Hippocampal formation (tissue), 2 donors: ENCODE results near the gene ZNF496.
A peak's percentile ranks its signal among the peaks of the same experiment; 100 is the strongest.
"Not testable (repeated sequence)": the region's sequence is repeated elsewhere in the genome, so short reads cannot be mapped to it uniquely, and the experiment has no call there.

Source experiments
- DNase-seq, 2 donors: peaks; one replicate each; lab custom pipeline; 2025; lab: John Stamatoyannopoulos, UW

Gene ZNF496

DNA sequence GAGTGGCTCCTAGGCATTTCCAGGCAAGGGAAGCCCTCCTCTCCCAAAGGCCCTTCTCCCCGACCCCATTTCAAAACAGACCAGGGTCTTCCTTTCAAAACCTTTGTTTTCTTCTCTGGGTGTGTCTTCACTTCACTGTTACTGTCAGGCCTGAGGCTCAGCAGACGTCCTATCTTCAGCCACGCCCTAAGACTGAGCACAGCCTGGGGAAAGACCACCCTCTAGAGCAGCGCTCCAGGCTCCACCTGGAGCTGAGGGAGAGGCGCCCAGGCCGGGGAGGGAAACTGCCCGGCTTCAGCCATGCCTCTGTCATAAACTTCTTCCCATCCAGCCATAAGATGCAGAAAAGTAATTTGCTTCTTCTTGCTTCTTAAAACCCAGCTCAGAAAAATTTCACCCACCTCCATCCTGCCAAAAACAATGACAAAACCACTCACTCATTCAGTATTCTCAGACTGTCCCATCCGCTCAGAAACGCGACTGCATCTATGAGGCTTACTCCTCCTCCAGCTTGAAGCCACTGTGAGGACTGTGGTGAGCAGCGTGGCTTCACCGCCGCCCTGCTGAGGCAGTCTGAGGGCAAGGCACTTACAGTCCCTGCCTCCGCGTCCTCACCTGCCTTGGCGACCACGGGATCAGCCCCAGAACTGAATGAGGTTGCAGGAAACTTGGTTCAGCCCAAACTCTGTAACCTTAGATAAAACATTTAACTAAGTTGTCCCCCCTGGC is 39.7 kb downstream of the ZNF496 start:
- DNase-seq = no peak

DNA sequence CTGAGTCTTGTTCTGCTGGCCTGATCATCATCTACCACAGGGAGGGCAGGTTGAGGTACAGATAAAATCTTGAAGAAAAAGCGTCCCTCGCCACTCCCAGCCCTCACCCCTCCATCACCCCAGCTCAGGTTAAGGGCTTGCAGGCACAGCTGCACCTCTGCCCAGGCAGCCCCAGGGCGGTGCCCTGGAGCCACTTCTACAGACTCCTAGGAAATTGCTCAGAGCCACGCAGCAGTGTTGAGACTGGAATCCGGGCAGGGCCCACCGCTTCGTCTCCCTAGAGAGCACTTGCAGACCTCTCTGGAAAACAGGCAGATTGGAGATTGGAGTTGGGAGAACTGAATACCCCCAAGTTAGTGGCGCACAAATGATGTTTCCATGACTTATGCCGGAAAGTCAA is 40.5 kb downstream of the ZNF496 start:
- DNase-seq = no peak

DNA sequence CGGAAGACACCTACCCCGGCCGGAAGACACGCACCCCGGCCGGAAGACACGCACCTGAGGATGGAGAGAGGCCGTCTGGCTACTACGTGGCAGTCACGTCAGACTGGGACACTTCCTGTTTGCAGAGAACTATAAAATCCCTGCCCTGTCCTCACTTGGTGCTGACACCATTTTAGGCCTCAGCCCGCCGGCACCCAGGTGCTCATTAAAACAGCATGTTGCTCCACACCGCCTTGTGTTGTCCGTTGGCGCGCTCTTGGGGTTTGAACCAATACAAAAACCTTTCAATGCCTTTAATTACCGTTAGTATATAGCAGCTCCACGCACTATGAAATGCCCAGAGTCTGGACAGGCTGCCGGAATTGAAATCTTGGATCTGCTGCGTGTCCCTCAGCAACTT is 41.1 kb downstream of the ZNF496 start:
- DNase-seq = no peak

DNA sequence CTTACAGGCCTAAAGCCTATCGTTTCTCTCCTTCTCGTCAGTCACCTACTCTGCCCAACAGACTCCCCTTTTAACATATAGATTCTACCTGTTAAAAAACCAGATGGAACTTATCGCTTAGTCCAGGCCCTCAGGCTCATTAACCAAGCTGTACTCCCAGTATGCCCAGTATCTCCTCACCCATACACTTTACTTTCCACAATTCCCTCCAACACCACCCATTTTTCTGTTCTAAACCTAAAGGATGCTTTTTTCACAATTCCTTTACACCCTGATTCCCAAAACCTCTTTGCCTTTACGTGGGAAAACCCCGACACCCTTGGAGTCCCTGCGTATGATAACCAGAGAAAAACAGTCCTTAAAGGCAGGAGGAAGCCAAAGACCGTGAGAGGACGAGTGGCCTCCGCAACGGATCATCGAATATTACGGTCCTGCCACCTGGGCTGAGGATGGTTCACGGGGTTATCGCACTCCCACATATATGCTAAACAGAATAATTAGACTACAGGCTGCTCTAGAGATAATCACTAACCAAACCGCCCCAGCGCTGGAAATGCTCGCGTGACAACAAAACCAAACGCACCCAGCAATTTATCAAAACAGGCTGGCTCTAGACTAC is 42.3 kb downstream of the ZNF496 start:
- not testable (repeated sequence) for DNase-seq

DNA sequence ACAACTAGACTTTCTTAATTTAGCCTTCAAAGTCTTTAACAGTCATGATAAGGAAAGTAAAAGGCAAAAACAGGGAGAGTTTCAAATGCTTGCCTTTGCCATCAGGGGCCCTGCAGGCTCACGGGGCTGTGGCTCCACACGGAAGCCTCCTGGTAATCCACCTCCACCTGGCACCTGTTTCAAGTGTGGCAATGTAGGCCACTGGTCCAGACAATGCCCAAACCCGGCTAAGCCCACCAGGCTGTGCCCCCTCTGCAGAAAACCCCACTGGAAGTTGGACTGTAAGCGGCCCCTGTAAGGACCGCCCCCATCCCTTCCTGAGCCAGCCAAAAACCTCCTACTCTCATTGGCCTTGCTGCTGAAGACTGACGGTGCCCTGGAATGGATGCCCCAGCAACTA is 43.3 kb downstream of the ZNF496 start:
- DNase-seq = no peak

DNA sequence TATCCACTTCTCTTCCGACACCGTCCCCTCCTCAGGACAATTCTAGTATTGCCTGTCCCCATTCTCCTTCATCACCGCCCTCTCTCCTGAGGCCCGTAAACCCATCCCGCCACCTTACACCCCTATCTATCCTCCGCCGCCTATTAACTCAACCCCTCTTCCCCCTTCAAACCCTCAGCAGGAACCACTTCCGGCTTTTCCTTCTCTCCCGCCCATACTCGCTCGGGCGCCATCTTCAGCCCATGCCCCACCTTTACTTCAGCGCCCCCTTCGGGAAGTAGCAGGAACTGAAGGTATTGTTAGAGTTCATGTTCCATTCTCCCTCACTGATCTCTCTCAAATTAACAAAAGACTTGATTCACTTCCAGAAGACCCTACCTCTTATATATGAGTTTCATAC is 44.2 kb downstream of the ZNF496 start:
- no peak for DNase-seq

DNA sequence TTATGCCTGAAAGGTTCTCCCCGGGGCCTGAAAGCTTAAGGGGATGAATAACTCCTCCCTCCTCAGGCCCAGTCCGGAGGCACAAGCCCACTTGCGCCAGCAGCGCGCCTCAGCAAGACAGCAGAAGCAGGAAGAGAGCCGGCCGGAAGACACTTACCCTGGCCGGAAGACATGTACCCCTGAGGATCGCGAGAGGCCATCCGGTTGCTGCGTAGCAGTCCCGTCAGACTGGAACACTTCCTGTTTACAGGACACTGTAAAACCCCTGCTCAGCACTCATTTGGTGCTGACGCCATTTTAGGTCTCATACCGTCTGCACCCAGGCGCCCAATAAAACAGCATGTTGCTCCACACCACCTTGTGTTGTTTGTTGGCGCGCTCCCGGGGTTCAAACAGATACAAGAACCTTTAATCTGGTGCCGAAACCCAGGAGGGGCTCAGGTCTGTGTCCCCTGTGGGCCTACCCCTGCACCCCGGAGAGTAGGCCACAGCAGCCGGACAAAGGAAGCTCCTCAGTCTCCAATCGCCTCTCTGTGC is 45.5 kb downstream of the ZNF496 start:
- DNase-seq = no peak

DNA sequence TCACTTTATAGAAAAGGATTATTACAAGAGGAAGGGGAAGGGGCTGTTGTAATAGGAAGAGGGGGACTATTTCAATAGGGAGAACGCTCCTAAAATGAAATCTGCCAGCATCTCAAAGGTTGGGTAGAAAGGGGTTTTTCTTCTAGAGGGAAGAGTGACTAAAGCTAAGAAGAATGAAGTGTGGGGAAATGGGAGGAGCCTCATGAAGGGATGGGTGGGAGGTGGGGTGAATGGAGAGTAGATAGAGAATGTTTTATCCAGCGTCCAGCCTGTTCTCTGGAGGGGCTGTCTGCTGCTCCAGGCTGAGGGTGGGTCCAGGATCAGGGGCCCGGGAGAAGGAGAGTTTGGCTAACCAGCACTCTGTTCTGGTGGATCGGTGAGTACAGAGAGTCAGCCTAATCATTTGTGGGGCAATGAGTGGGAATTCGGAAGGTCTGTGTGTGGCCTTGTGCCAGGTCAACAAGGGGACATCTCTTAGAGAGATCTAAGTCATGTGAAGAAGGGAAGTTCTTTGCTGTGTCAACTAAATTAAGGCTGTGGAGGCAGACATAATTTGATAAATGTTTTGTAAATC is 50.6 kb downstream of the ZNF496 start:
- no peak for DNase-seq

DNA sequence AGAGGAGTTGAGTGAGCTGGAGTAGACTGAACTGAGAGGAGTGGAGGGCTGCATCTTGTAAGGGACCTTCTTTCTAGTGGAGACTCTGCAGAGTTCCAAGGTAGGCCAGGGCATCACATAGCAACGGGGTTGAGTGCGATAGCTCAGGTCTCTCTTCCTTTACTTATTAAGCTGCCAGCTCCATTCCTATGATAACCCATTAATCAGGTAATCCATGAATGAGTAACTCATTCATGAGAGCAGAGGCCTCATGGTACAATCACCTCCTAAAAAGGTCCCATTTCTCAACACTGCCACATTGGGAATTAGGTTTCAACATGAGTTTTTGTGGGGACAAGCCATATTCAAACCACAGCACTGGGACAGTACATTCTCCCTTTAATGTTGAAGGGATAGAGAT is 54.5 kb downstream of the ZNF496 start:
- DNase-seq = no peak

DNA sequence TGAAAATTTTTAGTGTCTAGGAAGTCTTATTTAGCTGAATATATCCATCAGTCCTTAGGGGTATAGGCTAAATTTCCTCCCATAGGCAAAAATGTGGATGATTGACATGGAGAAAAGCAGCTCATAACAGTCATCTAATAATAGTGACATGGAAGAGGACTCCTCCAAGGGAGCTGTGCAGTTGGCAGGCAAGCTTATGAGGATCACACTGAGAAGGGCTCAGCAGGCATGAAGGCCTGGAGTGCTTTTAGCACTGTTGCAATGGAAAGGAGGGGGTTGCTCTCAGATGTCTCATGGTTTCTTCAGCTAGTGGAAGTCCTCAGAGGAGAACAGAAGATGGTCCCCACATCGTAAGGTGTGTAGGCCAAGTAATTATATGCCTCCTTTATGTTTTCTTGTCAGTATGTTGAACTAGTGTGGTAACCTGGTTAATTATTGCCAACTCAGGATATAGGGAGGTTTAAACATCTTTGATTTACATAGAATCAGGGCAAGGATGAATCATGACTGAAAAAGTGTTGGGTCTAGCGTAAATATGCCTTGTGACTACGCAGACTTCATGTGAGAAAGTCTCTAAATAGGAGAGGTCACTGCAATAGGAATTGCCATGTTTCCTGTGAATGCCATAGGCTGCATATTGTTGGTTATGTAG is 56.9 kb downstream of the ZNF496 start:
- DNase-seq = no peak

DNA sequence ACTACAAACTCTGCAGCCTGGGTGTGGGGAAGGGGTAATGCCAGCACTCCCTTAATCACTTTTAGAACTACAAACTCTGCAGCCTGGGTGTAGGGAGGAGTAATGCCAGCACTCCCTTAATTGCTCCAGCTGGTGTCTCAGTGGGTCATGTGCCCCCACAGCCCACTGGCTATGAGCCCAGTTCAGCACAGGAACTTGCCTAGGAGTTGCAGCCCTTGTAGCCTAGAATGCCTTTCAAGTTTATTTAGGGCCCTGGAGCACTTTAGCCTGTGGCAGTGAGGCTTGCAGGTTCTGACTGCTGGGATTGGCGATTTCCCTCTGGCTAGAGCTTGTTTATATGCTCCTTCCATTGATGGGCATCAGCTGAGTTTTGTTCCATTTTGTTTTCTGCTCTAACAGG is 58.7 kb downstream of the ZNF496 start:
- DNase-seq = peak; percentile 24 to 36

DNA sequence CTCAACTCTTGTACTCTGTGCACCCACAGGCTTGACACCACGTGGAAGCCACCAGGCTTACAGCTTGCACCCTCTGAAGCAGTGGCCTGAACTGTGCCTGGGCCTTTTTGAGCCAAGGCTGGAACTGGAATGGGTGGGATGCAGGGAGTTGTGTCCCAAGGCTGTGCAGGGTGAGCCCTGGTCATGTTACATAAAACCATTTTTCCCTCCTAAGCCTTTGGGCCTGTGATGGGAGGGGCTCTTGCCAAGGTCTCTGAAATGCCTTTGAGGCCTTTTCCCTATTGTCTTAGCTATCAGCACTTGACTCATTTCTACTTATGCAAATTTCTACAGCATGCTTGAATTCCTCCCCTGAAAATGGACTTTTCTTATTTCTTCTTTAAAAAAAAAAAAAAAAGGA is 61.7 kb downstream of the ZNF496 start:
- no peak for DNase-seq

DNA sequence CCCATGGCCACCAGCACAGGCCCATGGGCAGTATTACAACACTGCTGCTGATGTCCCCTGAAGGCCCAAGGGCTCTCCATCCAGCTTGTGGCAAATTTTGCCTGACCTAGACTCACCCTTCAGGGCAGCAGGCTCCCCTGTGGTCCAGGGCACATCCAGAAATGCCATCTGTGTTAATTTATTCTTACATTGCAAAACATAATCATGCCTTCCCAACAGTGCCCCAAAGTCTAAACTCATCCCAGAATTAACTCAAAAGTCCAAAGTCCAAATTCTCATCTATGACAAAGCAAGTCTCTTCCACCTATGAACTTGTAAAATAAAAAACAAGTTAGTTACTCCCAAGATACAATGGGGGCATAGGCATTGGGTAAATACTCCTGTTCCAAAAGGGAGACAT is 62.5 kb downstream of the ZNF496 start:
- DNase-seq = no peak

DNA sequence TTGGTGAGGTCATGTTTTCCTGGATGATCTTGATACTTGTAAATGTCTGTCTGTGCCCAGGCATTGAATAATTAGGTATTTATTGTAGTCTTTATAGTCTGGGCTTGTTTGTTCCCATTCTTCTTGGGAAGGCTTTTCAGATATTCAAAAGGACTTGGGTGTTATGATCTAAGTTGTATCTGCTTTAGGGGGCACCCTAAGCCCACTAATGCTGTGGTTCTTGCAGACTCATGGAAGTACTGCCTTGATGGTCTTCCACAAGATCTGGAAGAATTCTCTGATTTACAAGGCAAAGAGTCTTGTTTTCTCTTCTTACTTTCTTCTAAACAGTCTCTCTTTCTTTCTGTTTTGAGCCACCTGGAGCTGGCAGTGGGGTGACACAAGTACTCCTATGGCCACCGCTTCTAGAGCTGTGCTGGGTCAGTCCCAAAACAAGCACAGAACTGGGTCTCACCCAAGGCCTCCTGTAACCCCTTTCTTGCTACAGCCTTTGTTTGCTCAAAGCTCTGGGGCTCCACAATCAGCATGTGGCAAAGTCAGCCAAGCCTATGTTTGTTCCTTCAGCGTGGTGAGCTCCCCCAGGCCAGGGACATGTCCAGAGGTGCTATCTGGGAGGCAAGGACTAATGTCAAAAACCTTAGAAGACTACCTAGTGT is 63.1 kb downstream of the ZNF496 start:
- DNase-seq = no peak

DNA sequence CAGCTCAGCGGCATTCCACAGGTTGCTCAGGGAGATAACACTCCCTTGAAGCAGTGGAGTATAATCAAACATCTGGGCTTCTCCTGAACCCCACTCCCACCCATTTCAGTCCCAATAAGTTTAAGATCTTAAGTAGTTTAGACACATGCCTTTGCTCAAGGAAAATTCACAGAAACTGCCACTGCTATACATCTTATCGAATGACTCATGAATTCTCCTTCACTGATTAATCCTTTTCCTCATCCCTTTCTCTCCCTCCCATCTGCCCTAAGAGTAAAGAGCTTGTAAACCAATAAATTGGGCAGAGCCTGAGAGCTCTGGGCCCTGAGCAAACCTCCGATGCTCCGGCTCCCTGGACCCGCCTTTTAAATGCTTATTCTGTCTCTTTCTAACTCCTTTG is 65.6 kb downstream of the ZNF496 start:
- no peak for DNase-seq

DNA sequence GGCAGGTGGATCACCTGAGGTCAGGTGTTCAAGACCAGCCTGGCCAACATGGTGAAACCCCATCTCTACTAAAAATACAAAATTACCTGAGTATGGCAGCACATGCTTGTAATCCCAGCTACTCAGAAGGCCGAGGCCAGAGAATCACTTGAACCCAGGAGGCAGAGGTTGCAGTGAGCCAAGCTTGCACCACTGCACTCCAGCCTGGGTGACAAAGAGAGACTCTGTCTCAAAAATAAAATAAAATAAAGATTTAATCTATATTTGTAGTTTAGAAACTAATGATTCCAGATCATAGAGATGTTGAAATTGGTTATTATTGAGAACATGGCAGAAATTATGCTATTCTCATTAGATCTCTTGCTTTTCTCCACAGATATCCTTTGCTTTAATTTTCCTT is 75.9 kb downstream of the ZNF496 start, which contains the start of gene VN1R5:
VN1R5 (plus strand) TSS at position 301 of the 400 bp plus-strand sequence.
- DNase-seq = not testable (repeated sequence)

DNA sequence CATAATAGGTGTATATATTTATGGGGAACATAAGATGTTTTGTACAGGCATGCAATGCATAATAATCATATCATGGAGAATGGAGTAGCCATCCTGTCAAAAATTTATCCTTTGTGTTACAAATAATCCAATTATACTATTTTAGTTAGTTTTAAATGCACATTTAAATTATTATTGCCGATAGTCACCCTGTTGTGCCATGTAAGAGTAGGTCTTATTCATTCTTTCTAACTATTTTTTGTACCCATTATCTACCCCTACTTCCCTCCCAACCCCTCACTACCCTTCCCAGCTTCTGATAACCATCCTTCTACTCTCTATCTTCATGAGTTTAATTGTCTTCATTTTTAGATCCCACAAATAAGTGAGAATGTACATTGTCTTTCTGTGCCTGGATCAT is 84.1 kb downstream of the ZNF496 start:
- DNase-seq = no peak
